Activated CD8-positive, alpha-beta memory T cell treated with anti-CD3 and anti-CD28 coated beads, Interleukin-2, amount 10 ng/mL, durations not matched to agents 7 days and 5 days (primary cell): ENCODE results near the gene CASP6. TPM values are rescaled to one million over a fixed set of nuclear protein-coding genes. Genes with fewer than 3 reads are reported as not detected.

ENCODE experiments used
- ATAC-seq: fragments of 150-1000 bp; cut with Tn5 transposase; one replicate; pipeline ENCODE4 v1.10.0; 2021; ENCODE audit warnings: moderate library complexity
- CTCF ChIA-PET: fragments of 350-600 bp; sonication (Branson Sonifier 250); formaldehyde crosslinking; loops from one replicate; lab custom pipeline; 2021; ENCODE audit warnings: antibody characterized with exemption; lab: Charles Lee
- DNase-seq: peaks from one replicate; pipeline ENCODE4 v3.0.0-alpha.2; 2020
- H3K27ac Mint-ChIP-seq: one replicate; pipeline ENCODE4 v1.8.0; 2021; ENCODE audit warnings: mild to moderate bottlenecking, mixed read lengths
- H3K27me3 Mint-ChIP-seq: one replicate; pipeline ENCODE4 v1.8.0; 2021; ENCODE audit warnings: mixed read lengths
- H3K36me3 Mint-ChIP-seq: one replicate; pipeline ENCODE4 v1.8.0; 2021; ENCODE audit warnings: mild to moderate bottlenecking, mixed read lengths
- H3K4me1 Mint-ChIP-seq: one replicate; pipeline ENCODE4 v1.8.0; 2021; ENCODE audit warnings: mixed read lengths
- H3K4me3 Mint-ChIP-seq: one replicate; pipeline ENCODE4 v1.8.0; 2021; ENCODE audit warnings: mild to moderate bottlenecking, moderate library complexity, mixed read lengths
- H3K9me3 Mint-ChIP-seq: one replicate; pipeline ENCODE4 v1.8.0; 2022; ENCODE audit warnings: low read depth, mixed read lengths
- total RNA-seq, 2 experiments: library from RNA; stranded (reverse); gene quantifications; one replicate each; pipeline ENCODE4 v1.2.3, GENCODE V29; 2021

Gene CASP6
- 10 to 100 TPM; 20.3 to 20.8 TPM for total RNA-seq

- H3K4me3 Mint-ChIP-seq: peak within 1 kb of the TSS; percentile 91
- CTCF ChIA-PET: interaction anchor here (0.8 to 4.6 kb wide), 15 partner anchors 11 to 275 kb away, joined by 3 to 24 read pairs (median 5); partner anchors contain the start of genes PLA2G12A, RRH and SEC24B
Observed at GRCh38 chr4:109702950-109703663, at the start of gene CASP6. Gene CASP6 (minus strand): TSS chr4:109703445. CDS start chr4:109703395, 50 bp downstream.

GRCh38 chr4:109752525-109752924, 49.3 kb upstream of the CASP6 start:
- CTCF ChIA-PET: no interaction called here
- Mint-ChIP-seq H3K27ac (no peak overlapping the region), H3K27me3 (peaks cover 17% of the 10 kb centered on the region), H3K4me3 (no peak overlapping the region), H3K9me3 (no peaks in the 10 kb centered on the region), H3K36me3 (no peaks in the 10 kb centered on the region), H3K4me1 (no peaks in the 10 kb centered on the region)
- ATAC-seq: no peak
- no peak for DNase-seq

More at GRCh38 chr4:109702950-109703663, at the start of gene CASP6:
- DNase-seq (peak; percentile 86), ATAC-seq (peak; percentile 91)
- Mint-ChIP-seq H3K27ac (peak within 1 kb of the TSS; percentile 89), H3K36me3 (peaks cover 6% of the 10 kb centered on the region), H3K27me3 (no peaks in the 10 kb centered on the region), H3K9me3 (no peaks in the 10 kb centered on the region), H3K4me1 (peaks cover 33% of the 10 kb centered on the region)

- DNase-seq (no peak), ATAC-seq (no peak)
- Mint-ChIP-seq H3K4me1 (no peaks in the 10 kb centered on the region), H3K27ac (no peak overlapping the region), H3K27me3 (peaks cover 14% of the 10 kb centered on the region), H3K9me3 (no peaks in the 10 kb centered on the region), H3K36me3 (no peaks in the 10 kb centered on the region), H3K4me3 (no peak overlapping the region)
- CTCF ChIA-PET: no interaction called here
Observed at GRCh38 chr4:109751852-109752251, 48.6 kb upstream of the CASP6 start.

DNA sequence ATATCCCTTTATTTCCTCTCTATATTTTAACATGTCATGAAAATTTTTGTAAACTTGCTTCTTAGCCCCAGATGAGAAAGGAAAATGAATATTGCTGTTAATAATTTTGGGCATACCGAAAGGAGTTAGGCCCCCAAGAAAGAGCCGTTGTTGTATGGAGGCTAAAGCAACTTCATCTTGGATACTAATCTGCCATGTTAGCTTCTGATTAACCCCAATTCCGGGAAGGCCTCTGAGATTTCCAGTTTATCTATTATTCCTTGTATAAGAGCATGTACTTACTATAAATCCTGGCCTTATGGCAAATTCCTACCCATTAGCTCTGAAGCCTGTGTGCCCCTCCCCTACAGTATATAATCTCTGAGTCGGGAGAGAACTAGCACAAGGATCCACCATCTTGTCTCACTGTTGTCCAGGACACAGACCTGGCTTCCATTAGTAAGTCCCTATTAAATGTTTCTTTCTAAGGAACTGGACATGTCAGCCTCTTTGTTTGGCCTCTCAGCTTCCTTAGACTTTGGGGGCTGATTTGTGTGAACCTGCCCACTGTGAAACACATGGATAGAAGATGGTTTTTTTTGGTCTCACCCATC, 47.5 kb upstream of the CASP6 start:
- DNase-seq (no peak), ATAC-seq (no peak)
- Mint-ChIP-seq H3K4me3 (no peak overlapping the region), H3K9me3 (no peaks in the 10 kb centered on the region), H3K4me1 (no peaks in the 10 kb centered on the region), H3K36me3 (no peaks in the 10 kb centered on the region), H3K27ac (no peak overlapping the region), H3K27me3 (peaks cover 14% of the 10 kb centered on the region)
- CTCF ChIA-PET: no interaction called here

GRCh38 chr4:109749388-109750082, 46.3 kb upstream of the CASP6 start:
- ATAC-seq: no peak
- CTCF ChIA-PET: no interaction called here

GRCh38 chr4:109748114-109748513, 44.9 kb upstream of the CASP6 start:
- H3K27ac Mint-ChIP-seq: no peak overlapping the region
- peaks cover 15% of the 10 kb centered on the region for H3K27me3 Mint-ChIP-seq
- ATAC-seq (no peak), DNase-seq (no peak)
- H3K9me3 Mint-ChIP-seq: no peaks in the 10 kb centered on the region
- no peak overlapping the region for H3K4me3 Mint-ChIP-seq
- H3K36me3 Mint-ChIP-seq: no peaks in the 10 kb centered on the region
- no peaks in the 10 kb centered on the region for H3K4me1 Mint-ChIP-seq
- CTCF ChIA-PET: no interaction called here

More at GRCh38 chr4:109749388-109750082, 46.3 kb upstream of the CASP6 start:
- Mint-ChIP-seq H3K9me3 (no peaks in the 10 kb centered on the region), H3K27me3 (peaks cover 11% of the 10 kb centered on the region), H3K4me3 (no peak overlapping the region), H3K27ac (no peak overlapping the region), H3K36me3 (no peaks in the 10 kb centered on the region), H3K4me1 (no peaks in the 10 kb centered on the region)
- no peak for DNase-seq

- no peak for DNase-seq
- H3K4me3 Mint-ChIP-seq: no peak overlapping the region
- CTCF ChIA-PET: no interaction called here
- no peaks in the 10 kb centered on the region for H3K4me1 Mint-ChIP-seq
- no peak for ATAC-seq
- no peak overlapping the region for H3K27ac Mint-ChIP-seq
- H3K27me3 Mint-ChIP-seq: peaks cover 19% of the 10 kb centered on the region
- no peaks in the 10 kb centered on the region for H3K9me3 Mint-ChIP-seq
- H3K36me3 Mint-ChIP-seq: no peaks in the 10 kb centered on the region
Observed at GRCh38 chr4:109746728-109747127, 43.5 kb upstream of the CASP6 start.

DNA sequence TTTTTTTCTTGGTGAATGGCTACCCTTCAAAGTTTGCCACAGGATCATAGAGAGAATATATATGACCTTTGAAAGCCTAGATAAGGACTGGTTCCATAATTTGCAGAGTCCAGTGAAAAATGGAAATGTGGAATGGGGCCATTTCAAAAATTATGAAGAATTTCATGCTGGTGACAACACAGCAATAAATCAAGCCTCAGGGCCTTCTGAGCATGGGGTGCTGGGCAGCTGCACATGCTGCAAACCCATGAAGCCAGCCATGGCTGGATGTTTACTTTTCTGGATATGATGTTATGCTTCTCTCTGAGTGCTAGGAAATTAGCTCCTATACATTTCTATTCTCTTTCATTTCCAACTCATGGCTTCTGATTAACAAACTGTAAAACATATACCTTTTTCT, 42.6 kb upstream of the CASP6 start:
- DNase-seq (no peak), ATAC-seq (no peak)
- H3K4me3 Mint-ChIP-seq: no peak overlapping the region
- H3K4me1 Mint-ChIP-seq: no peaks in the 10 kb centered on the region
- peaks cover 19% of the 10 kb centered on the region for H3K27me3 Mint-ChIP-seq
- CTCF ChIA-PET: no interaction called here
- H3K36me3 Mint-ChIP-seq: no peaks in the 10 kb centered on the region
- no peak overlapping the region for H3K27ac Mint-ChIP-seq
- H3K9me3 Mint-ChIP-seq: no peaks in the 10 kb centered on the region

DNA sequence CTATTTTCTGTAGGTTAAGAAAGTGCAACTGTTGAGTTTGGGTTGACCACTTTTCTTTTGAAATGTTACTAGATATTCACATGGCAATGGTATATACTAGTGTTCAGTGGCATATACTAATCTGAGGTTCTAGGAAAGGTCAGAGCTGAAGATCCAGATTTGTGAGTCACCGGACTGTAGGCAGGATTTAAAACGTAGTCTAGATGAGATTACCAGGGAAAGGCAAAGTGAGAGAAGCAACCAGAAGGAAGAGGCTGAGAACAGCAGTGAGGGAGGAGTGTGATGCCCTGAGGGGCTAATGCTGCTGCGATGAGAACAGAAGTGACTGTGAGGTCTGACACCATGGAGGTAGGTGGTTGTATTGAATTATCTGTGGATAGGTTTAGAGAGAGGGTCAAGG, 36.3 kb upstream of the CASP6 start:
- peaks cover 16% of the 10 kb centered on the region for H3K27me3 Mint-ChIP-seq
- no peaks in the 10 kb centered on the region for H3K36me3 Mint-ChIP-seq
- DNase-seq (no peak), ATAC-seq (no peak)
- H3K4me3 Mint-ChIP-seq: no peak overlapping the region
- CTCF ChIA-PET: interaction anchor here (0.5 to 1.2 kb wide), 2 partner anchors 10 to 15 kb away, joined by 3 read pairs; no protein-coding TSS in a partner anchor
- no peaks in the 10 kb centered on the region for H3K9me3 Mint-ChIP-seq
- no peaks in the 10 kb centered on the region for H3K4me1 Mint-ChIP-seq
- no peak overlapping the region for H3K27ac Mint-ChIP-seq

GRCh38 chr4:109738104-109738872, 35.0 kb upstream of the CASP6 start:
- Mint-ChIP-seq H3K9me3 (no peaks in the 10 kb centered on the region), H3K36me3 (no peaks in the 10 kb centered on the region)
- CTCF ChIA-PET: no interaction called here

DNA sequence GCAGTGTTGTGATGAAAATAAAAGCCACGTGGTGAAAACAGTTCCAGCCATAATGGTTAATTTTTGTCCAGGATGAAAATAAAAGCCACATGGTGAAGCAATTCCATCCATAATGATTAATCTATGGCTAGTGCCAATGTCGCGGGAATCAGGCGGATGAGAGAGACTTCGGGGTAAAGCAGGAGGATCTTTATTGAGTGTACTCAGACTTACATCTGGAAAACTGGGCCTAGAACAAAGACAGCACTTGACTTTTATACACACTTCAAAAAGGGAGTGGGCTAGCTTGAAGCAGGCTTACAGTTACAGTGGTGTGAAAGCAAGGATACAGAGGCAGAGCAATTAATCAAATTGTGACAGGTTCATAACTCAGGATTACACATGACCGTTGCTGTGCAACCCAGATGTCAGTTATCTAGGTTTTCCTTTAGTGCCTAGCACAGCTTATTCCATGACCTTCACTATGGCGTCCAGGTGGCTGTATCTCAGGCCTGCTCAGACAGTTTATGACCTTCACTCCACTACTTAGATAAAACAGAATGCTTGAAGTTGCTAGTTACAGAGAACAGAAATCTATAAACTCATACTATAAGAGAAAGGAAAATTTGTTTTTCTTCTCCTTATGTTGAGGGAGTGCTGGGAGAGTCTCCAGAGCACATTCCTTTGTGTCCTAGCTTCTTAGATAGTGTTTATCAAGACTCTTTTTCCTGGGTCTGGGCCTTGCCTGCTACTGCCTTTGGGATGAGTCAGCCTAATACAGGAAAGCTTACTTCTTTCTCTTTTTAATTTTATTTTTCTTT, 32.5 kb upstream of the CASP6 start:
- DNase-seq (no peak), ATAC-seq (no peak)
- no peak overlapping the region for H3K4me3 Mint-ChIP-seq
- no peaks in the 10 kb centered on the region for H3K9me3 Mint-ChIP-seq
- CTCF ChIA-PET: no interaction called here
- H3K27ac Mint-ChIP-seq: no peak overlapping the region
- peaks cover 2% of the 10 kb centered on the region for H3K4me1 Mint-ChIP-seq
- peaks cover 7% of the 10 kb centered on the region for H3K27me3 Mint-ChIP-seq
- no peaks in the 10 kb centered on the region for H3K36me3 Mint-ChIP-seq

More at GRCh38 chr4:109738104-109738872, 35.0 kb upstream of the CASP6 start:
- Mint-ChIP-seq H3K27ac (no peak overlapping the region), H3K4me3 (no peak overlapping the region), H3K27me3 (peaks cover 12% of the 10 kb centered on the region), H3K4me1 (no peaks in the 10 kb centered on the region)
- no peak for ATAC-seq
- no peak for DNase-seq

DNA sequence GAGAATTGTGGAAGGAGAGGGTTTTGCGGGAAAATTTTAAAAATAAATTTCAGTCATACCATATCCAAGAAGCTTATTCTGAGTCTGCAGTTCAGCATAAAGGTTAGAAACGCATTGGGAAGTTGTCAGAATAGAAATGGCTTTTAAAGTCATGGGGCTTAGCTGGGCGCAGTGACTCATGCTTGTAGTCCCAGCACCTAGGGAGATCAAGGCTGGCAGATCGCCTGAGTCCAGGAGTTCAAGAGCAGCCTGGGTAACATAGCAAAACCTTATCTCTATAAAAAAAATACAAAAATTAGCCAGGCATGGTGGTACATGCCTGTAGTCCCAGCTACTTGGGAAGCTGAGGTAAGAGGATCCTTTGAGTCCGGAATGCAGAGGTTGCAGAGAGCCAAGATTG, 30.5 kb upstream of the CASP6 start:
- ATAC-seq: no peak
- H3K27me3 Mint-ChIP-seq: peaks cover 3% of the 10 kb centered on the region
- H3K27ac Mint-ChIP-seq: no peak overlapping the region
- CTCF ChIA-PET: interaction anchor here (1.3 kb wide), 1 partner anchor 31 kb away, joined by 3 read pairs; the partner anchor contains the start of gene CASP6
- no peaks in the 10 kb centered on the region for H3K9me3 Mint-ChIP-seq
- DNase-seq: no peak
- H3K36me3 Mint-ChIP-seq: no peaks in the 10 kb centered on the region
- no peak overlapping the region for H3K4me3 Mint-ChIP-seq
- peaks cover 11% of the 10 kb centered on the region for H3K4me1 Mint-ChIP-seq
